ENCODE measurements around the gene FCSK.

Gene FCSK

DNA sequence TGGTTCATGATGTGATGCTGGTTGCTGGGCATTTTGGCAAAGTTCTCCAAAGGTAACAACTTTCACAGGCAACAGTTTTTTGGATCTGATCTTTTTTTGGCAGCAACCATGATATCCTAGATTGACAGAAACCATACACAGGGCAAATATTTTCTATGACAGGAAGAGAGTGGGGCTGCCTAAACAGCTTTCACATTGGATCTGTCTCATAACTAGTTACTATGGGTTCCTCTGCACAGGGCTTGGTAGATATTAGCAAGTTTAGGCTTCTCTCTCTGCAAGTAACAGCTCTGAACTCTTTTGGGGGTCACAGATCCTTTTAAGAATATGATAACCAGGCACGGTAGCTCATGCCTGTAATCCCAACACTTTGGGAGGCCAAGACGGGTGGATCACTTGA lies 40.4 kb downstream of the FCSK start:
- Histone ChIP-seq H3K4me1 (ENCODE audit: control insufficient read depth in 2 of 2, insufficient read depth in 2 of 2, low read length in 2 of 2) (no peaks in the 10 kb centered on the region), H3K9me3 (ENCODE audit: control insufficient read depth in 2 of 2, low read length in 2 of 2) (no peaks in the 10 kb centered on the region), H3K4me3 (ENCODE audit: low read length in 2 of 2) (no peak overlapping the region), H3K36me3 (ENCODE audit: control insufficient read depth in 2 of 2, insufficient read depth in 2 of 2, low read length in 2 of 2) (peaks cover 55 to 66% of the 10 kb centered on the region in 2 donors), H3K9ac (ENCODE audit: low read depth in 1 of 2, low read length in 2 of 2) (no peak overlapping the region), H3K27ac (ENCODE audit: low read depth in 2 of 2, low read length in 2 of 2) (no peak overlapping the region), H3K27me3 (ENCODE audit: control insufficient read depth in 2 of 2, insufficient read depth in 2 of 2, low read length in 2 of 2) (no peaks in the 10 kb centered on the region)

DNA sequence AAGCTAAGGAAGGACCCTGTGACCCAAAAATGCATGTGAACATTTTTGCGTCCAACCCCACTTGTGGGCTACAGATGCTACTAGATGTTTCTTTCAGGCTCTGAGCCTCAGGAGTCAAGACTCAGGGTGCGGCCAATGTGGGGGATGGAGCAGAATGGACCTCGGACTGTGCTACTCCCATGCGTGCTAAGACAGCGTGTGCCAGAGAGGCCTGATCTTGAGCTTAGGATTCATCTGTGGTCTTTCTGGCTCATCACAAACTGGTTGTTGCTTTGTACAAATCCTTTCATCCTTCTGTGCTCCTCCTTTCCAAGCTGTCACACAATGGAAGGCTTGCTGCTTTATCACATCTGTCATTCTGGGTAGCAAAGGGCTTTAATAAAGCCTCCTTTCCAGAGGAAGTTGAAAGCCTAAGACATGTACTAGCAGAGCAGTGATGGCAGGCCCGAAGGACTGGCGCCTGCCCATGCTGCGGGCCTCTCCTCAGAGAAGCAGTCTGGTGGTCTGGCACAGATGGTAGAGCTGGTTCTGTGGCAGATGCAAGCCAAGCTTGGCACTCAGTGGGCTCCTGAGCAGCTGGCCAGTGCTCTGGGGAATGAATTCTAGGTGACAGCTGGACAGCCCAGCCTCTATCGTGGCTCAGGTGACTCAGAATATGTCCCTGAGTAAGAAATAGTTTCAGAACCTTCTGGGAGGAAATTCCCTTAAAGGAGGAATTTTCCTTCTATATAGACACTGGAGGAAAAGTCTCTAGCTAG lies 41.2 kb downstream of the FCSK start:
- Histone ChIP-seq H3K9ac (ENCODE audit: low read depth in 1 of 2, low read length in 2 of 2) (no peak overlapping the region), H3K4me1 (ENCODE audit: control insufficient read depth in 2 of 2, insufficient read depth in 2 of 2, low read length in 2 of 2) (no peaks in the 10 kb centered on the region), H3K4me3 (ENCODE audit: low read length in 2 of 2) (no peak overlapping the region), H3K9me3 (ENCODE audit: control insufficient read depth in 2 of 2, low read length in 2 of 2) (no peaks in the 10 kb centered on the region), H3K27me3 (ENCODE audit: control insufficient read depth in 2 of 2, insufficient read depth in 2 of 2, low read length in 2 of 2) (no peaks in the 10 kb centered on the region), H3K36me3 (ENCODE audit: control insufficient read depth in 2 of 2, insufficient read depth in 2 of 2, low read length in 2 of 2) (peaks cover 51 to 61% of the 10 kb centered on the region in 2 donors), H3K27ac (ENCODE audit: low read depth in 2 of 2, low read length in 2 of 2) (no peak overlapping the region)

DNA sequence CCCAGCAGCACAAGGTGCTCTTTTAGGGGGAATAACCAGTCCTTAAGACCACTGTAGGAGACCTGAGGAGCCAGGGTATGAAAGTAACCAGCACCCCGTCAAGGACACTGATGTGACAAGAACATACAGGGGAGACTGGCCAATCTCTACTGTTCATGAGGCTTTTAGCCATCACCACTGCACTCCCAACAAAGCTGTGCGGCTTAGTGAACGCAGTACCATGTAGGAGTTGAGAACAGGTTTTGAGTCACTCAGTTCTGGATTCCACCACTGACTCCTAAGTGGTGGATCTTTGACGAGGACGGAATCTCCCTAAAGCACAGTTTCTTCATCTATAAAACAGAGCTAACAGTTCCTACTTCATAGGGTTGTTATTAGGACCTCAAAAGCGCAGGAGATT lies 42.1 kb downstream of the FCSK start:
- peaks cover 56 to 65% of the 10 kb centered on the region in 2 donors for H3K36me3 ChIP-seq (ENCODE audit: control insufficient read depth in 2 of 2, insufficient read depth in 2 of 2, low read length in 2 of 2)

DNA sequence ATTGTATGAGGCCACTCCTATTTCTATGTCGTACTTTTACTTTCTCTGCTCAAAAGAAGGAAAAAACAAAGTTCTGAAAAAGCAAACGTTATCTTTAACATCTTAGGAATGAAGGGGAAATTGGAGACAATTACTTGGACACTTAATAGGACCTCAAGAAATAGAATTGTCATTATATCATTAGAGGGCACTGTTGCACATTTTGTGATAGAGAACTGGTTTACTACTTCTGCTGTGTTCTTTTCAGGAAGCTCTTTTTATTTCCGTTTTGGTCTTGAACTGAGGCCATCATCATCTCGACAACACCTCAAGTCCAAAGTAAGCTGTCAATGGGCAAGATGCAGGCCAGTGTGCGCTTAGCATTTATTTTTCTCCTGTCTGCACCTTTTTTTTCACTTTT lies 54.4 kb downstream of the FCSK start:
- no peaks in the 10 kb centered on the region for H3K27me3 ChIP-seq (ENCODE audit: control insufficient read depth in 2 of 2, insufficient read depth in 2 of 2, low read length in 2 of 2)
- no peak overlapping the region for H3K4me3 ChIP-seq (ENCODE audit: low read length in 2 of 2)
- no peak overlapping the region for H3K27ac ChIP-seq (ENCODE audit: low read depth in 2 of 2, low read length in 2 of 2)
- H3K9me3 ChIP-seq (ENCODE audit: control insufficient read depth in 2 of 2, low read length in 2 of 2) = no peaks in the 10 kb centered on the region
- no peaks in the 10 kb centered on the region for H3K4me1 ChIP-seq (ENCODE audit: control insufficient read depth in 2 of 2, insufficient read depth in 2 of 2, low read length in 2 of 2)
- peaks cover 54 to 63% of the 10 kb centered on the region in 2 donors for H3K36me3 ChIP-seq (ENCODE audit: control insufficient read depth in 2 of 2, insufficient read depth in 2 of 2, low read length in 2 of 2)
- H3K9ac ChIP-seq (ENCODE audit: low read depth in 1 of 2, low read length in 2 of 2) = no peak overlapping the region

More for the DNA sequence above, 42.1 kb downstream of the FCSK start:
- H3K4me3 ChIP-seq (ENCODE audit: low read length in 2 of 2) = no peak overlapping the region
- H3K9ac ChIP-seq (ENCODE audit: low read depth in 1 of 2, low read length in 2 of 2) = no peak overlapping the region
- H3K27me3 ChIP-seq (ENCODE audit: control insufficient read depth in 2 of 2, insufficient read depth in 2 of 2, low read length in 2 of 2) = no peaks in the 10 kb centered on the region
- no peaks in the 10 kb centered on the region for H3K4me1 ChIP-seq (ENCODE audit: control insufficient read depth in 2 of 2, insufficient read depth in 2 of 2, low read length in 2 of 2)
- H3K27ac ChIP-seq (ENCODE audit: low read depth in 2 of 2, low read length in 2 of 2) = no peak overlapping the region
- no peaks in the 10 kb centered on the region for H3K9me3 ChIP-seq (ENCODE audit: control insufficient read depth in 2 of 2, low read length in 2 of 2)

DNA sequence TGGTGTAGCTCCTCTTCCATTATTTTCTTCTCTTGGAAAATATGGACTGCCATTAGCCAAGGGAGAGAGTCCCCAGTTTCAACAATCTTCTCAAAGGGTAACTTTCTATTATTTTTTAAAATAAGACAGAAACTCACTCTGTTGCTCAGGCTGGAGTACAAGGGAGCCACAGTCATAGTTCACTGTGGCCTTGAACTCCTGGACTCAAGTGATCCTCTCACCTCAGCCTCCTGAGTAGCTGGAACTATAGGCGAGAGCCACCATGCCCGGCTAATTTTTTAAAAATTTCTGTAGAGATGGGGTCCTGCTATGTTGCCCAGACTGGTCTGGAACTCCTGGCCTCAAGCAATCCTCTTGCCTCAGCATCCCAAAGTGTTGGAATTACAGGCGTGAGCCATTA lies 55.8 kb downstream of the FCSK start:
- Histone ChIP-seq H3K27ac (ENCODE audit: low read depth in 2 of 2, low read length in 2 of 2) (no peak overlapping the region), H3K4me3 (ENCODE audit: low read length in 2 of 2) (no peak overlapping the region), H3K9ac (ENCODE audit: low read depth in 1 of 2, low read length in 2 of 2) (no peak overlapping the region), H3K4me1 (ENCODE audit: control insufficient read depth in 2 of 2, insufficient read depth in 2 of 2, low read length in 2 of 2) (no peaks in the 10 kb centered on the region), H3K9me3 (ENCODE audit: control insufficient read depth in 2 of 2, low read length in 2 of 2) (no peaks in the 10 kb centered on the region), H3K27me3 (ENCODE audit: control insufficient read depth in 2 of 2, insufficient read depth in 2 of 2, low read length in 2 of 2) (no peaks in the 10 kb centered on the region), H3K36me3 (ENCODE audit: control insufficient read depth in 2 of 2, insufficient read depth in 2 of 2, low read length in 2 of 2) (peaks cover 63 to 66% of the 10 kb centered on the region in 2 donors)

DNA sequence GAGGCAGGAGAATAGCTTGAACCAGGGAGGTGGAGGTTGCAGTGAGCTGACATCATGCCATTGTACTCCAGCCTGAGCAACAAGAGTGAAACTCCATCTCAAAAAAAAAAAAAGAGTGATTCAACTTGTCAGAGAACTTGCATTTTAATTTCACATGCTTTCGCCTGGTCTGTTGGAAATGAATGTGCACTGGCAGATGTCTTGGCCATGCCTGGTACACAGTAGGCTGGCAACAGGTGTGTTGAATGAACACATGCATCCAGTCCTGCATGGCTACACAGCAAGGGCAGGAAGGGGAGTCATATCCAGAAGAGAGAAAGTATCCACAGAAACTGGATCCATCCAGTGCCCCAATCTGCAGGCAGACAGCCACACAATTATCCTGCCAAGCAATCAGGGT lies 57.4 kb downstream of the FCSK start:
- H3K27me3 ChIP-seq (ENCODE audit: control insufficient read depth in 2 of 2, insufficient read depth in 2 of 2, low read length in 2 of 2) = no peaks in the 10 kb centered on the region
- H3K4me1 ChIP-seq (ENCODE audit: control insufficient read depth in 2 of 2, insufficient read depth in 2 of 2, low read length in 2 of 2) = no peaks in the 10 kb centered on the region
- H3K9ac ChIP-seq (ENCODE audit: low read depth in 1 of 2, low read length in 2 of 2) = no peak overlapping the region
- H3K9me3 ChIP-seq (ENCODE audit: control insufficient read depth in 2 of 2, low read length in 2 of 2) = no peaks in the 10 kb centered on the region
- no peak overlapping the region for H3K4me3 ChIP-seq (ENCODE audit: low read length in 2 of 2)
- H3K36me3 ChIP-seq (ENCODE audit: control insufficient read depth in 2 of 2, insufficient read depth in 2 of 2, low read length in 2 of 2) = peaks cover 65 to 70% of the 10 kb centered on the region in 2 donors
- no peak overlapping the region for H3K27ac ChIP-seq (ENCODE audit: low read depth in 2 of 2, low read length in 2 of 2)

DNA sequence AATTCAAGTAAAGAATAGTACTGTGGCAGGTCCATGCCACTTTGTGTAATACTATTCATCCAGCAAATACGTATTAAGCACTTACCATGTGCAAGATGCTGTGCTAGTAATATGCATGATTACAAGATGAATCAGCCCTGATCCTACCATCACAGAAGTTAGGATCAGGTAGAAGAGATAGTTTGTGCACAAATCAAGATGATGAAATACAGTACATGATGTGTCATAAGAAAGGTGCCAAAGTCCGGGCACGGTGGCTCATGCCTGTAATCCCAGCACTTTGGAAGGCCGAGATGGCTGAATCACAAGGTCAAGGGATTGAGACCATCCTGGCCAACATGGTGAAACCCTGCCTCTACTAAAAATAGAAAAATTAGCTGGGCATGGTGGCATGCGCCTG lies 58.1 kb downstream of the FCSK start:
- H3K4me1 ChIP-seq (ENCODE audit: control insufficient read depth in 2 of 2, insufficient read depth in 2 of 2, low read length in 2 of 2) = no peaks in the 10 kb centered on the region
- peaks cover 66 to 70% of the 10 kb centered on the region in 2 donors for H3K36me3 ChIP-seq (ENCODE audit: control insufficient read depth in 2 of 2, insufficient read depth in 2 of 2, low read length in 2 of 2)
- no peaks in the 10 kb centered on the region for H3K27me3 ChIP-seq (ENCODE audit: control insufficient read depth in 2 of 2, insufficient read depth in 2 of 2, low read length in 2 of 2)
- H3K9me3 ChIP-seq (ENCODE audit: control insufficient read depth in 2 of 2, low read length in 2 of 2) = no peaks in the 10 kb centered on the region
- H3K27ac ChIP-seq (ENCODE audit: low read depth in 2 of 2, low read length in 2 of 2) = no peak overlapping the region
- no peak overlapping the region for H3K9ac ChIP-seq (ENCODE audit: low read depth in 1 of 2, low read length in 2 of 2)
- H3K4me3 ChIP-seq (ENCODE audit: low read length in 2 of 2) = no peak overlapping the region

DNA sequence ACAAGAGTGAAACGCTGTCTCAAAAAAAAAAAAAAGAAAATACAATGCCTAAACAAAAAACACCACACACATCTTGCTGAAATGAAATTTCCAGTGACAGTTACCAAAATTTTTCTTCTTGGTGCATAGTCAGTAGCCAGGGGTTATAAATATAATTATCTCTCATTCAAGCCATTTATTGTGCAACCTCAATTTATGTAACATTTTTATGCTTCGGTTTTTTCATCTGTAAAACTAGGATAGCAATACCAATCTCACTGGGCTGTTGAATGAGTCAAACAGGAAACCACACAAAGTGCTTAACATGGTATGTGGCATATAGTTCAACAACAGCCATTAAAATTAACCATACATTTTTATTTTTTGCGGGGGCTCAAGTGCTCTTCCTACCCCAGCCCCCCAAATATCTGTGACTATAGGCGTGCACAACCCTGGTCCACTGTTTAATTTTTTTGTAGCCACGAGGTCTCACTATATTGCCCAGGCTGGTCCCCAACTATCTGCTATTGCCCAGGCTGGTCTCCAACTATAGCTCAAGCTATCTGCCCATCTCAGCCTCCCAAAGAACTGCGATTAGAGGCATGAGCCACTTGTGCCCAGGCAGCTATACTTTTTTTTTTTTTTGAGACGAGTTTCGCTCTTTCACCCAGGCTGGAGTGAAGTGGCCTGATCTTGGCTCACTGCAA lies 66.4 kb downstream of the FCSK start:
- Histone ChIP-seq H3K36me3 (ENCODE audit: control insufficient read depth in 2 of 2, insufficient read depth in 2 of 2, low read length in 2 of 2) (peaks cover 10 to 12% of the 10 kb centered on the region in 2 donors), H3K9me3 (ENCODE audit: control insufficient read depth in 2 of 2, low read length in 2 of 2) (no peaks in the 10 kb centered on the region), H3K27me3 (ENCODE audit: control insufficient read depth in 2 of 2, insufficient read depth in 2 of 2, low read length in 2 of 2) (no peaks in the 10 kb centered on the region), H3K9ac (ENCODE audit: low read depth in 1 of 2, low read length in 2 of 2) (no peak overlapping the region), H3K4me1 (ENCODE audit: control insufficient read depth in 2 of 2, insufficient read depth in 2 of 2, low read length in 2 of 2) (peaks cover 10 to 14% of the 10 kb centered on the region in 2 donors), H3K27ac (ENCODE audit: low read depth in 2 of 2, low read length in 2 of 2) (no peak overlapping the region), H3K4me3 (ENCODE audit: low read length in 2 of 2) (no peak overlapping the region)

DNA sequence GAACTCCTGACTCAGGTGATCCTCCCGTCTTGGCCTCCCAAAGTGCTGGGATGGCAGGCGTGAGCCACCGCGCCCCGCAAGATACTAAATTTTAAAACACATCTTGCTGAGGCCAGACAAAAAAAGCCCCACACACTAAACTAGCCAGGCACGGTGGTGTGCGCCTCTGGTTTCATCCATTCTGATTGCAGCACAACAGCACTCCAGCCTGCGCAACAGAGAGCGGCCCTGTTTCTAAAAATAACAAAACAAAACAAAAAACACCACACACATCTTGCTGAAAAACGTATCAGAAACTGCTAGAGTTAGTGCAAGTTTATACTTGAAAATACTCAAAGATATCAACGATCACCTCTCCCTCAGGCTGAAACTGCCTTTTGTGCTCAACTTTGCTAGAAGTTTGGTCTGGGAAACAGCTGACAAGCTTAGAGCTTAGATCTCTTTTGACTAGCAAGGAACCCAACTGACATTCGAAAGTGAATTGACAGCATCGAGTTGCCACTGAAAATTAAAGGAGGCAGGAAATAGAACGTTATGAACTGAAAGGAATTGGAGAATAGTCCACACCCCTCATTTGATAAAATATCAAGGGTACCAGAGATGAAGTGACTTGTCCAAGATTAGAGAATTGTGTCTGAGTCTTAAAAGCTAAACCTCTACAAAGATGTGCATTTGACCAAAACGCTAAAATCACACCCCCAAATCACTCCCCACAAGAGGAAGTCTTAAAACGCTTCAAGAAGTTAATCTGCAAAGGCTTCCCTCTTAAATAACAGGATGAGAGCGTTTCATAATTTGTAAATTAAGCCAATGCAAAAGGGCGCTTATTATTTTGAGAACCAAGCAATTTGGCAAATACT lies 68.1 kb downstream of the FCSK start:
- H3K36me3 ChIP-seq (ENCODE audit: control insufficient read depth in 2 of 2, insufficient read depth in 2 of 2, low read length in 2 of 2) = peaks cover 13 to 16% of the 10 kb centered on the region in 2 donors
- H3K9me3 ChIP-seq (ENCODE audit: control insufficient read depth in 2 of 2, low read length in 2 of 2) = no peaks in the 10 kb centered on the region
- peak overlapping the region; percentile 97 to 100 for H3K4me3 ChIP-seq (ENCODE audit: low read length in 2 of 2)
- H3K4me1 ChIP-seq (ENCODE audit: control insufficient read depth in 2 of 2, insufficient read depth in 2 of 2, low read length in 2 of 2) = peaks cover 10 to 20% of the 10 kb centered on the region in 2 donors
- H3K27ac ChIP-seq (ENCODE audit: low read depth in 2 of 2, low read length in 2 of 2) = peak overlapping the region in 1 of 2 donors; percentile 85
- peak overlapping the region; percentile 85 to 97 for H3K9ac ChIP-seq (ENCODE audit: low read depth in 1 of 2, low read length in 2 of 2)
- H3K27me3 ChIP-seq (ENCODE audit: control insufficient read depth in 2 of 2, insufficient read depth in 2 of 2, low read length in 2 of 2) = no peaks in the 10 kb centered on the region

Measured in mucosa of rectum (tissue), 2 donors.